Stimulated activated naive B cell treated with anti-CD40 and anti-IgM and Interleukin-4, amounts not matched to agents 10 μg/mL and 1 μg/mL and 100 μg/mL, for 72 hours (primary cell): Measurements from ENCODE around the gene LPGAT1.

Source experiments
- ATAC-seq, 2 donors: fragments of 150-1000 bp; cut with Tn5 transposase; replicated peaks; 2 replicates each; pipeline ENCODE4 v1.10.0; 2021; ENCODE audit warnings: moderate library complexity in 1 of 2
- DNase-seq: peaks from one replicate; pipeline ENCODE4 v3.0.0; 2021
- H3K27ac Mint-ChIP-seq: one replicate; pipeline ENCODE4 v1.8.0; 2022; ENCODE audit warnings: mild to moderate bottlenecking, mixed read lengths
- H3K27me3 Mint-ChIP-seq, 2 donors: one replicate each; pipeline ENCODE4 v1.8.0; 2022; ENCODE audit warnings: mixed read lengths in 2 of 2
- H3K36me3 Mint-ChIP-seq, 2 donors: one replicate each; pipeline ENCODE4 v1.8.0; 2022; ENCODE audit warnings: mixed read lengths in 2 of 2, mild to moderate bottlenecking in 1 of 2
- H3K4me1 Mint-ChIP-seq, 2 donors: one replicate each; pipeline ENCODE4 v1.8.0; 2022; ENCODE audit warnings: mixed read lengths in 2 of 2, mild to moderate bottlenecking in 1 of 2
- H3K4me3 Mint-ChIP-seq, 2 donors: one replicate each; pipeline ENCODE4 v1.8.0; 2022; ENCODE audit warnings: mild to moderate bottlenecking in 2 of 2, mixed read lengths in 2 of 2, moderate library complexity in 1 of 2
- H3K9me3 Mint-ChIP-seq, 2 donors: one replicate each; pipeline ENCODE4 v1.8.0; 2022; ENCODE audit warnings: mixed read lengths in 2 of 2, mild to moderate bottlenecking in 1 of 2

The LPGAT1 gene

GRCh38 chr1:211739671-211740411, 90.7 kb downstream of the LPGAT1 start:
- Mint-ChIP-seq H3K4me1 (peaks cover 16 to 23% of the 10 kb centered on the region in 2 donors), H3K4me3 (no peak overlapping the region), H3K9me3 (no peaks in the 10 kb centered on the region), H3K27ac (no peak overlapping the region), H3K27me3 (no peaks in the 10 kb centered on the region), H3K36me3 (no peaks in the 10 kb centered on the region)
- DNase-seq (no peak), ATAC-seq (peak; percentile 54 to 58)

GRCh38 chr1:211738691-211739301, 91.8 kb downstream of the LPGAT1 start:
- DNase-seq: no peak
- Mint-ChIP-seq H3K9me3 (no peaks in the 10 kb centered on the region), H3K27me3 (no peaks in the 10 kb centered on the region), H3K27ac (peak overlapping the region; percentile 62), H3K36me3 (no peaks in the 10 kb centered on the region), H3K4me1 (peaks cover 16 to 23% of the 10 kb centered on the region in 2 donors), H3K4me3 (no peak overlapping the region)
- peak; percentile 63 to 65 for ATAC-seq

GRCh38 chr1:211738096-211738690, 92.4 kb downstream of the LPGAT1 start:
- Mint-ChIP-seq H3K36me3 (no peaks in the 10 kb centered on the region), H3K27ac (no peak overlapping the region), H3K4me3 (no peak overlapping the region), H3K4me1 (peaks cover 16 to 23% of the 10 kb centered on the region in 2 donors), H3K27me3 (peaks cover 0 to 5% of the 10 kb centered on the region in 2 donors), H3K9me3 (no peaks in the 10 kb centered on the region)
- ATAC-seq (no peak), DNase-seq (no peak)

GRCh38 chr1:211737115-211738035, 93.2 kb downstream of the LPGAT1 start:
- H3K36me3 Mint-ChIP-seq: no peaks in the 10 kb centered on the region
- no peak overlapping the region for H3K4me3 Mint-ChIP-seq
- no peak for DNase-seq
- H3K27me3 Mint-ChIP-seq: peaks cover 0 to 5% of the 10 kb centered on the region in 2 donors
- H3K4me1 Mint-ChIP-seq: peaks cover 20 to 28% of the 10 kb centered on the region in 2 donors
- ATAC-seq: no peak
- no peak overlapping the region for H3K27ac Mint-ChIP-seq
- no peaks in the 10 kb centered on the region for H3K9me3 Mint-ChIP-seq

- no peaks in the 10 kb centered on the region for H3K36me3 Mint-ChIP-seq
- no peak for DNase-seq
- peaks cover 0 to 5% of the 10 kb centered on the region in 2 donors for H3K27me3 Mint-ChIP-seq
- no peak overlapping the region for H3K27ac Mint-ChIP-seq
- no peaks in the 10 kb centered on the region for H3K9me3 Mint-ChIP-seq
- H3K4me3 Mint-ChIP-seq: no peak overlapping the region
- H3K4me1 Mint-ChIP-seq: peaks cover 23 to 33% of the 10 kb centered on the region in 2 donors
- ATAC-seq: no peak
Measured at GRCh38 chr1:211736351-211736915, 94.1 kb downstream of the LPGAT1 start.

GRCh38 chr1:211735208-211736170, 95.1 kb downstream of the LPGAT1 start:
- H3K9me3 Mint-ChIP-seq: no peaks in the 10 kb centered on the region
- no peak overlapping the region for H3K27ac Mint-ChIP-seq
- peaks cover 0 to 5% of the 10 kb centered on the region in 2 donors for H3K27me3 Mint-ChIP-seq
- ATAC-seq (no peak), DNase-seq (no peak)
- no peaks in the 10 kb centered on the region for H3K36me3 Mint-ChIP-seq
- no peak overlapping the region for H3K4me3 Mint-ChIP-seq
- H3K4me1 Mint-ChIP-seq: peaks cover 23 to 33% of the 10 kb centered on the region in 2 donors

GRCh38 chr1:211734791-211735190, 95.8 kb downstream of the LPGAT1 start:
- no peaks in the 10 kb centered on the region for H3K36me3 Mint-ChIP-seq
- peaks cover 23 to 28% of the 10 kb centered on the region in 2 donors for H3K4me1 Mint-ChIP-seq
- no peak for DNase-seq
- H3K9me3 Mint-ChIP-seq: no peaks in the 10 kb centered on the region
- ATAC-seq: no peak
- H3K4me3 Mint-ChIP-seq: no peak overlapping the region
- no peak overlapping the region for H3K27ac Mint-ChIP-seq
- H3K27me3 Mint-ChIP-seq: peaks cover 0 to 5% of the 10 kb centered on the region in 2 donors

- no peak overlapping the region for H3K4me3 Mint-ChIP-seq
- peaks cover 19 to 23% of the 10 kb centered on the region in 2 donors for H3K4me1 Mint-ChIP-seq
- ATAC-seq: no peak
- H3K36me3 Mint-ChIP-seq: no peaks in the 10 kb centered on the region
- H3K9me3 Mint-ChIP-seq: no peaks in the 10 kb centered on the region
- H3K27me3 Mint-ChIP-seq: peaks cover 0 to 5% of the 10 kb centered on the region in 2 donors
- H3K27ac Mint-ChIP-seq: no peak overlapping the region
- no peak for DNase-seq
Measured at GRCh38 chr1:211734359-211734758, 96.2 kb downstream of the LPGAT1 start.

- Mint-ChIP-seq H3K27me3 (peaks cover 4 to 5% of the 10 kb centered on the region in 2 donors), H3K4me1 (peaks cover 8 to 11% of the 10 kb centered on the region in 2 donors), H3K4me3 (no peak overlapping the region), H3K9me3 (no peaks in the 10 kb centered on the region), H3K27ac (no peak overlapping the region), H3K36me3 (no peaks in the 10 kb centered on the region)
- DNase-seq: no peak
- ATAC-seq: peak; percentile 71 to 81
Measured at GRCh38 chr1:211732293-211732980, 98.1 kb downstream of the LPGAT1 start.

GRCh38 chr1:211731456-211732292, 98.9 kb downstream of the LPGAT1 start:
- Mint-ChIP-seq H3K27me3 (peaks cover 4 to 5% of the 10 kb centered on the region in 2 donors), H3K27ac (no peak overlapping the region), H3K9me3 (no peaks in the 10 kb centered on the region), H3K4me1 (peaks cover 8 to 11% of the 10 kb centered on the region in 2 donors), H3K4me3 (no peak overlapping the region), H3K36me3 (no peaks in the 10 kb centered on the region)
- DNase-seq: no peak
- no peak for ATAC-seq

- Mint-ChIP-seq H3K9me3 (no peaks in the 10 kb centered on the region), H3K4me1 (peaks cover 8 to 11% of the 10 kb centered on the region in 2 donors), H3K27me3 (peaks cover 4 to 5% of the 10 kb centered on the region in 2 donors), H3K36me3 (no peaks in the 10 kb centered on the region), H3K4me3 (no peak overlapping the region), H3K27ac (no peak overlapping the region)
- DNase-seq (no peak), ATAC-seq (no peak)
Measured at GRCh38 chr1:211730347-211730746, 100.2 kb downstream of the LPGAT1 start.

GRCh38 chr1:211729238-211729637, 101.3 kb downstream of the LPGAT1 start:
- peaks cover 4 to 5% of the 10 kb centered on the region in 2 donors for H3K27me3 Mint-ChIP-seq
- H3K27ac Mint-ChIP-seq: no peak overlapping the region

More at GRCh38 chr1:211729238-211729637, 101.3 kb downstream of the LPGAT1 start:
- H3K4me3 Mint-ChIP-seq: no peak overlapping the region
- H3K36me3 Mint-ChIP-seq: no peaks in the 10 kb centered on the region
- no peaks in the 10 kb centered on the region for H3K9me3 Mint-ChIP-seq
- H3K4me1 Mint-ChIP-seq: peaks cover 8 to 11% of the 10 kb centered on the region in 2 donors
- DNase-seq (no peak), ATAC-seq (no peak)
